Neuronal stem cell (in vitro differentiated cells): ENCODE measurements around the gene YRDC.

ENCODE experiments used
- DNase-seq: peaks from one replicate; pipeline ENCODE4 v3.0.0-alpha.2; 2013; ENCODE audit warnings: low spot score
- H2AFZ ChIP-seq: one replicate; pipeline ENCODE4 v1.6.1; 2013; ENCODE audit warnings: mild to moderate bottlenecking, low read length, inconsistent platforms
- H2AK5ac ChIP-seq: 2 replicates; pipeline ENCODE4 v1.6.1; 2013; ENCODE audit warnings: low read depth, mild to moderate bottlenecking, inconsistent platforms, low read length, moderate library complexity, mixed read lengths
- H2BK120ac ChIP-seq: 2 replicates; pipeline ENCODE4 v1.6.1; 2013; ENCODE audit warnings: low read depth, mild to moderate bottlenecking, inconsistent platforms, low read length, moderate library complexity, mixed read lengths
- H2BK12ac ChIP-seq: one replicate; pipeline ENCODE4 v1.6.1; 2013; ENCODE audit warnings: low read length, inconsistent platforms
- H2BK15ac ChIP-seq: 2 replicates; pipeline ENCODE4 v1.6.1; 2013; ENCODE audit warnings: mild to moderate bottlenecking, low read length, inconsistent platforms, mixed read lengths
- H2BK5ac ChIP-seq: one replicate; pipeline ENCODE4 v1.6.1; 2013; ENCODE audit warnings: inconsistent platforms, mild to moderate bottlenecking, low read length, moderate library complexity
- H3K14ac ChIP-seq: one replicate; pipeline ENCODE4 v1.6.1; 2013; ENCODE audit warnings: low read length, inconsistent platforms
- H3K18ac ChIP-seq: 2 replicates; pipeline ENCODE4 v1.6.1; 2013; ENCODE audit warnings: low read length, inconsistent platforms
- H3K23ac ChIP-seq: 2 replicates; pipeline ENCODE4 v1.6.1; 2013; ENCODE audit warnings: low read depth, mild to moderate bottlenecking, mixed read lengths, low read length, inconsistent platforms; ENCODE audit not compliant: poor library complexity
- H3K27ac ChIP-seq: replicated peaks from 3 replicates; pipeline ENCODE4 v1.5.1; 2013; ENCODE audit warnings: low read length, inconsistent platforms
- H3K27me3 ChIP-seq, 3 experiments: 2 replicates each; pipeline ENCODE4 v1.6.1; 2013; ENCODE audit warnings: low read length in 3 of 3, mild to moderate bottlenecking in 2 of 3, inconsistent platforms in 1 of 3, low read depth in 1 of 3, mixed read lengths in 1 of 3, moderate library complexity in 1 of 3; ENCODE audit not compliant: control insufficient read depth in 3 of 3, insufficient read depth in 3 of 3
- H3K36me3 ChIP-seq, 2 donors: replicated peaks in 1 of 2; 2 replicates each; pipeline ENCODE4 v1.6.1; 2013; ENCODE audit warnings: low read length in 2 of 2; ENCODE audit not compliant: control insufficient read depth in 2 of 2, insufficient read depth in 2 of 2
- H3K4ac ChIP-seq: 2 replicates; pipeline ENCODE4 v1.6.1; 2013; ENCODE audit warnings: inconsistent platforms, mild to moderate bottlenecking, low read length, moderate library complexity
- H3K4me1 ChIP-seq, 2 donors: 1 replicate in 1 of 2; 2 replicates in 1 of 2; pipeline ENCODE4 v1.6.1; 2013; ENCODE audit warnings: low read length in 2 of 2, low read depth in 1 of 2; ENCODE audit not compliant: control insufficient read depth in 2 of 2, insufficient read depth in 1 of 2
- H3K4me2 ChIP-seq: one replicate; pipeline ENCODE4 v1.6.1; 2013; ENCODE audit warnings: mild to moderate bottlenecking, low read length, inconsistent platforms; ENCODE audit not compliant: insufficient read depth, poor library complexity, severe bottlenecking
- H3K4me3 ChIP-seq, 2 donors: 2 replicates each; pipeline ENCODE4 v1.5.1; 2013; ENCODE audit warnings: low read length in 2 of 2, mild to moderate bottlenecking in 2 of 2, inconsistent platforms in 1 of 2, moderate library complexity in 1 of 2
- H3K79me1 ChIP-seq: one replicate; pipeline ENCODE4 v1.6.1; 2013; ENCODE audit warnings: low read depth, mild to moderate bottlenecking, inconsistent platforms, low read length, moderate library complexity
- H3K9ac ChIP-seq: one replicate; pipeline ENCODE4 v1.6.1; 2013; ENCODE audit warnings: mild to moderate bottlenecking, low read depth, low read length, inconsistent platforms; ENCODE audit not compliant: poor library complexity
- H3K9me3 ChIP-seq, 2 donors: replicated peaks in 1 of 2; 2 replicates each; pipeline versions ENCODE3 to v1.6.1; 2013; ENCODE audit warnings: low read length in 2 of 2, mild to moderate bottlenecking in 2 of 2, inconsistent platforms in 1 of 2, low read depth in 1 of 2, mixed read lengths in 1 of 2, moderate library complexity in 1 of 2; ENCODE audit not compliant: control insufficient read depth in 2 of 2, insufficient read depth in 1 of 2
- H4K8ac ChIP-seq: one replicate; pipeline ENCODE4 v1.6.1; 2013; ENCODE audit warnings: low read depth, mild to moderate bottlenecking, inconsistent platforms, low read length, moderate library complexity
- H4K91ac ChIP-seq: one replicate; pipeline ENCODE4 v1.6.1; 2013; ENCODE audit warnings: low read length, low read depth, mild to moderate bottlenecking, inconsistent platforms; ENCODE audit not compliant: poor library complexity
- WGBS, 2 donors: extraction: QIAGEN DNeasy Blood & Tissue Kit; methylation state at CpG; one replicate each; pipeline ENCODE4 v1.1.7; 2013; ENCODE audit warnings: missing lambda C conversion rate in 2 of 2, mixed read lengths in 1 of 2; ENCODE audit not compliant: insufficient read length in 2 of 2, insufficient replicate concordance in 1 of 2; ENCODE audit errors: extremely low coverage in 2 of 2; 5-methylcytosine and 5-hydroxymethylcytosine counted together

The YRDC gene

DNA sequence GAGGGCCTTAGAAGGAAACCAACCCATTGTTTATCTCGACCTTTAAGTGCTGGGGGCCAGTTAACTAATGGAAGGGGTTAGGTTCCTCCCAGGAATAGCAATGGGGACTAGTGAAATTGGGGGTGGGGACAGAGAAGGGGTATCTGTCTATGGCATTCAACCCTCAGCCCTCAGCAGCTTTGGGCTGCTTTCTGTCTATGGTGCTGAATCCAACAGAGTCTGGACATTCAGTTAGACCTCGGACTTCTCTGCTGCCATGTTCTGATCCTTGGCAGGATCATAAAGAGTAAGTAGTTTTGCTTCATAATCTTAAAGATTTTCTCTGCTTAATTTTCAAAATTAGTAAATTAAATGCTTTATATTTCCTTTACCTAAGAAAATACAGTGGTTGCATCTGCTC, 40.5 kb downstream of the YRDC start:
- H3K23ac ChIP-seq, result no peak overlapping the region
- H2BK5ac ChIP-seq, result no peak overlapping the region
- H4K91ac ChIP-seq, result no peak overlapping the region
- no peaks in the 10 kb centered on the region for H3K36me3 ChIP-seq
- H2BK12ac ChIP-seq, result no peak overlapping the region
- no peak for DNase-seq
- peaks cover 2% of the 10 kb centered on the region for H3K79me1 ChIP-seq
- H3K9ac ChIP-seq, result no peak overlapping the region
- H3K4me1 ChIP-seq, result peaks cover 4 to 8% of the 10 kb centered on the region in 2 donors
- no peak overlapping the region for H3K18ac ChIP-seq
- H3K14ac ChIP-seq, result no peak overlapping the region
- H3K4ac ChIP-seq, result no peak overlapping the region
- WGBS, 2 donors, result no CpG with 5 or more reads among the region's 2 CpGs
- H2AFZ ChIP-seq, result no peak overlapping the region
- no peak overlapping the region for H4K8ac ChIP-seq
- H2BK15ac ChIP-seq, result no peak overlapping the region
- H3K27me3 ChIP-seq, result peaks cover 19 to 73% (median 53%) of the 10 kb centered on the region in 3 experiments
- no peak overlapping the region for H3K4me3 ChIP-seq
- no peak overlapping the region for H3K4me2 ChIP-seq
- H3K9me3 ChIP-seq, result peaks cover 0 to 8% of the 10 kb centered on the region in 2 donors
- H2AK5ac ChIP-seq, result no peak overlapping the region
- H2BK120ac ChIP-seq, result no peak overlapping the region
- H3K27ac ChIP-seq, result no peak overlapping the region

DNA sequence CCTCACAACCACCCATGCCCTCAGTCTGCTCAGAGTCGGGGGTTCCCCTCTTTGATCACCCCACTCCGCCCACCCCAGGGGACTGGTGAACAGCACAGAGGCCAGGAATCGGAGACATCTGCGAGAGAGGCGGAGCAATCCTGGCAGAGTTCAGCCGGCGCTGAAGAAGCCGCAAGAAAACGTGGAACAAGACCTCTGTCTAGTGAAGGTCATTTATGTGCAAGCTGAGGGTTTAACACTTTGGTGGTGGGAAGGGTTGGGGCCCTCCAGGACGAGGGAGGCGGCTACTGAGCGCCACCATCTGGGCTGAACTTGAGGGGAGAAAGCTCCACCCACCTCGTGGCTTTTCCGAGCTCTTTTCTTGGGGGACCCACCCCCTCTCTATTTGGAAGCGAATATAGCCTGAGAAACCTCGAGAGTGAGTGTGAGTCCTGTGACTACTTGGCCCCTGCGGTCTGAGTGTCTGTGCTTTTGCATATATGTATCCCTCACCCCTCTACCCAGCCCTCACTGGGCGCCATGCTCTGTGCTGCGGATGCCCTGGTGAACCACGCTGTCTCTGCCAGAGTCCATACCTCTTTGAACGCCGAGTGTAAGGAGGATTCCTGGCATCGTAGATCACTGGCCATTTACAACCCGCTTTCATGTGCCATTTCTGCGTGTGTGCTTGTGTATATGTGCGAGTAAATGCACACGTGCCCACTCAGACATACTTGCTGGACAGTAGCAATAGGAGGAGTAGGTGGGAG, 41.9 kb downstream of the YRDC start:
- Histone ChIP-seq H3K4me3 (no peak overlapping the region), H4K8ac (peak overlapping the region; percentile 17), H3K79me1 (peaks cover 2% of the 10 kb centered on the region), H3K36me3 (no peaks in the 10 kb centered on the region), H2BK5ac (no peak overlapping the region), H2BK15ac (no peak overlapping the region), H2AFZ (peak overlapping the region; percentile 78), H2BK120ac (no peak overlapping the region), H4K91ac (no peak overlapping the region), H3K4ac (no peak overlapping the region), H2AK5ac (no peak overlapping the region), H3K9ac (peak overlapping the region; percentile 30), H3K23ac (peak overlapping the region; percentile 65), H3K4me2 (no peak overlapping the region), H3K18ac (no peak overlapping the region), H3K27ac (no peak overlapping the region), H3K14ac (peak overlapping the region; percentile 8), H3K4me1 (peaks cover 4 to 8% of the 10 kb centered on the region in 2 donors), H3K9me3 (peaks cover 0 to 8% of the 10 kb centered on the region in 2 donors), H2BK12ac (no peak overlapping the region), H3K27me3 (peaks cover 19 to 86% (median 65%) of the 10 kb centered on the region in 3 experiments)
- no CpG with 5 or more reads among the region's 27 CpGs for WGBS, 2 donors
- DNase-seq, result no peak

DNA sequence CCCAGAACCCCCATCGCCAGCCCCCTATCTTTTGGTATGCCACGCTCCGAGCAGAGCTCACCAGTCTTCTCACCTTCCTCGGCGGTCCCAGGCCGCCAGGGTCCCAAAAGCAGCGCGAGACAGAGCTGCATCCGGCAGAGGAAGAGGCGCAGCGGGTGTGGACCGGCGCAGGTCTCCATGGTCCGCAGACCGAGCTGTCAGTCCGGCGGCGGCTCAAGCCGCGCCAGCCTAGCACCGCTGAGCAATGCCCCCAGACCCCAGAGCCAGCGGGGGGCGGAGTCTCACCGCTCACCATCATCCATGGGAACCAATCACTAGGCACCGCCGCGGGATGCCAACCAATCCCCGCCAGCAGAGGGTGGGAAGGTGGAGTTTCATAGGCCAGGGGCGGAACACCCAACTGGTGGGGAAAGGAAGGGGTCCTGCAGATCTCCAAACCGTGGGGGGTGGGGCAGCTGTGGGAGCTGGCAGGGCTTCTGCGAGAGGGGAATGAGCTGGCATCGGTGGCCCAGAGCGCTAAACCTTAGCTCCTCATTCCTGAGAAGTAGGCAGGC, 43.0 kb downstream of the YRDC start, which contains the start of gene EPHA10:
TSS of gene EPHA10 (minus strand) at position 233 of the 554 bp plus-strand sequence. CDS start at position 179, 54 bp downstream.
- no peak within 1 kb of the TSS for H2BK120ac ChIP-seq
- no peak within 1 kb of the TSS for H2BK12ac ChIP-seq
- no peak within 1 kb of the TSS for H3K18ac ChIP-seq
- no peak within 1 kb of the TSS for H3K27ac ChIP-seq
- H4K8ac ChIP-seq, result no peak within 1 kb of the TSS
- WGBS, 2 donors, result no CpG with 5 or more reads among the region's 33 CpGs
- H2AK5ac ChIP-seq, result no peak within 1 kb of the TSS
- peak within 1 kb of the TSS; percentile 78 for H2AFZ ChIP-seq
- no peaks in the 10 kb centered on the region for H3K36me3 ChIP-seq
- H2BK15ac ChIP-seq, result no peak within 1 kb of the TSS
- H3K23ac ChIP-seq, result peak within 1 kb of the TSS; percentile 65
- no peak within 1 kb of the TSS for H3K4ac ChIP-seq
- no peak within 1 kb of the TSS for H4K91ac ChIP-seq
- H3K79me1 ChIP-seq, result peaks cover 2% of the 10 kb centered on the region
- H3K4me2 ChIP-seq, result no peak within 1 kb of the TSS
- H3K4me1 ChIP-seq, result peaks cover 4 to 8% of the 10 kb centered on the region in 2 donors
- peak within 1 kb of the TSS; percentile 66 for H3K14ac ChIP-seq
- H3K27me3 ChIP-seq, result peaks cover 16 to 91% (median 69%) of the 10 kb centered on the region in 3 experiments
- H3K4me3 ChIP-seq, result peak within 1 kb of the TSS in 1 of 2 donors; percentile 5
- DNase-seq, result no peak
- H3K9me3 ChIP-seq, result peaks cover 0 to 8% of the 10 kb centered on the region in 2 donors
- H3K9ac ChIP-seq, result peak within 1 kb of the TSS; percentile 1
- no peak within 1 kb of the TSS for H2BK5ac ChIP-seq

DNA sequence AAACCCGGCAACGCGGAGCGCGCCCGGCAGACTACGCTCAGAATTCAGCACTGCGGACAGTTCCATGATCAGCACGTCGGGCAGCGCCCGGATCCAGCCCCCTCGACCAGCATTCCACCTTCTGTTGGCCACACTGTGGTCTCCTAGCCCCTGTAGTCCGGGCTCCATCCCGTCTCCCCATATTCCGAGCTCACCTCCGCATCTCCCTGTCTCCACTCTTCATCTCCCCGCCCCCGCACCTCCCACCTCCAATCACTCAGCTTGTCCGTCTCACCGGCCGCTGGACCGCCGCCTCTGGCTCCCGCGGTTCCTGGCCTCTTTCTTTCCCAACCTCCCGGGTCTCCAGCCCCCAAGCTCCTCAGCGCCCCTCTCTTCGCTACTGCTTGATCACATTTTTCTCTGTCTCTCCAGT, 43.6 kb downstream of the YRDC start:
- Histone ChIP-seq H3K79me1 (peaks cover 2% of the 10 kb centered on the region), H2BK15ac (no peak overlapping the region), H3K4me2 (no peak overlapping the region), H3K27me3 (peaks cover 16 to 91% (median 70%) of the 10 kb centered on the region in 3 experiments), H4K8ac (no peak overlapping the region), H3K9ac (no peak overlapping the region), H2BK12ac (no peak overlapping the region), H3K27ac (no peak overlapping the region), H3K4me3 (no peak overlapping the region), H2BK5ac (no peak overlapping the region), H3K4me1 (peaks cover 4 to 8% of the 10 kb centered on the region in 2 donors), H3K18ac (no peak overlapping the region), H3K23ac (peak overlapping the region; percentile 39), H2AFZ (no peak overlapping the region), H3K36me3 (no peaks in the 10 kb centered on the region), H3K4ac (no peak overlapping the region), H2AK5ac (no peak overlapping the region), H4K91ac (no peak overlapping the region), H3K9me3 (peaks cover 0 to 8% of the 10 kb centered on the region in 2 donors), H3K14ac (no peak overlapping the region), H2BK120ac (no peak overlapping the region)
- DNase-seq, result peak; percentile 82
- WGBS, 2 donors, result no CpG with 5 or more reads among the region's 29 CpGs
